ENCODE measurements around the gene ADGRB3.

Gene ADGRB3

DNA sequence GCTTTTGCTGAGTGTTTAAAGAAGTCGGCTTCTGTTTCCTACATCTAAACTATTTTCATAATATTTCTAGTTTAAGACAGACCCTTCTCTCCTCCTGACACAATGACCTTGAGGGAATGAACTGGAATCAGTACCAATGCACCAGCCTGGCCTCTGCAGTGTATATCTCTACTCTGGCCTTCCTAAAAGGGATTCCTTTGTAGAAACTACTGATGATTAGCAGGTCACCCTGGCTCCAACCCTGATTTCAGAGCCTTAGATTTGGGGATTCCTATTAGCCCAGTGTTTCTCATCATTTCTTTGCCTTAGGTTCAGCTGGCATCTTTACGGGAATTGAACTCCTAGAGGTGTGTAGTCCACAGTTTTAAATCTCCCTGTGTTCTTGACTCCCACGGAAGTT is 75.4 kb downstream of the ADGRB3 start:
- no peak for DNase-seq

- no peak for DNase-seq
Observed at GRCh38 chr6:68710916-68711315, 75.8 kb downstream of the ADGRB3 start.

- no peak for DNase-seq
Observed at GRCh38 chr6:68711386-68712000, 76.4 kb downstream of the ADGRB3 start.

DNA sequence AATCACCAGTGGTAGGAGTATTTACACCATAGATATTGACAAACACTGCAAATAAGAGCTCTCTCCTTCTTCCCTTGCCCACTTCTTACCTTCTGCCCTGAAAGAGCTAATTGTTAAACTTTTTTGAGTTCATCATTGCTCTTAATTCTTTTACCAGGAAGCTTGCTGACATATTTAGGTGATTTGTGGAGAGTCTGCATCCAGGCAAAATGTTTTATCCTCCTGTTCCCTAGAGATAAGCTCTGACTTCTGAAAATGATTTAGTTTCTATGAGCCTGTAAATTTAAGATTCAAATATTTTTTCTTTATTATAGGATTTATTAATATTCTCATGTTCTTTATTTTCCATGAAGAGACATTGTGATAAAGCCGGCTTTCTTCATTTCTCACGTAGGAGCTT is 81.5 kb downstream of the ADGRB3 start:
- no peak for DNase-seq

GRCh38 chr6:68718385-68719073 is 83.4 kb downstream of the ADGRB3 start:
- no peak for DNase-seq

DNA sequence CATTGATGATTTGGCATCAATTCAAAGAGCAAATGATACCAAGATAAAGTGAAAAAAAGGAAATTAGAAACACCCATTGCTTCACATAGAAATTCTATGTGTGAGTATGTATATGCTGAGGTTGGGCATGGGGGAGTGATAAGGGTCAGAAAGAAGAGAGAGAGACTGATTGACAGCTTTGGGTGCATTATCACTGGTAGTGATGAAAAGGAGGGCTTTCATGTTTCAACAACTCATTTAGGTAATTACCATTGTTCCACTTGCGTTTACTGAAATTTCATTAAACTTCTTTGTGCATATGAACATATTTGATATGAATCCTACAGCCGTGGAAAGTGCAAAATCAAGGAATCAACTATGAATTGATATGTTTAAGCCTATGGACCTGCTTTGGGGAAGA is 84.7 kb downstream of the ADGRB3 start:
- DNase-seq = no peak

GRCh38 chr6:68722891-68723527 is 87.9 kb downstream of the ADGRB3 start:
- no peak for DNase-seq

GRCh38 chr6:68724060-68724459 is 89.0 kb downstream of the ADGRB3 start:
- no peak for DNase-seq

DNA sequence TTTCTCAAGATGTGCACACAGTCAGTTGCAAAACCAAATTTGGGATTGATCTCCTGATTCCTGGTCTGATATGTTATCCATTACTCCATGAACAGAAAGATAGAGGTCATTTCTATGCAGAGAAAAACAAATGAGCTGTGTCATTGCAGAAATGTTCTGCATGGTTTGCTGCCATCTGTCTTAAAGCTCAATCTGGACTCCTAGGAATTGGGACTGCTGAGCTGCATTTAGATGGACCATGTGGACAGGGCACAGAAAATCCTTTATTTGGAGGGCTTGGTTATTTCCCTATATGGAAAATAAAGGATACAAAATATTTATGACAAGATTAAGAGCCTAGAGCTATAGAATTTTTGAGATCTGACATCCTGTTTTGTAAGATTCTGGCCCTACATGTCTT is 91.3 kb downstream of the ADGRB3 start:
- no peak for DNase-seq

DNA sequence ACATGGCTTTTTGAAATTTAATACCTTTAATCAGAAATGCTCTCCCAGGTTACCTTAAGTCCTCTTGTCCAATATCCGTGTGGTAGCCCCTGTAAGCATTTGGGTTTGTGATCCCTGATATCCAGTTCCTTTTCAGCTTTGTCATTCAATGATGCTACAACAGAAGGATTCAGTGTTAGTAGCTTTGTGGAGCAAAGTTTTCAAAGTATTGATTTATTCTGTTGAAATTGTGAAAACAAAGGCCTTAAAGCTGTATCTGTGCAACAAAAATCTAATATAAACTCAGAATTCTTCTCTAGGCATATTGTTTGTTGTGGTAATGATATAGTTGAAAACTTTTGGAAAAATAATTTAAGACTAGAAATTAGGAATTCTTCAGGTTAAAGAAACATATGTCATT is 91.9 kb downstream of the ADGRB3 start:
- no peak for DNase-seq

GRCh38 chr6:68727699-68728098 is 92.6 kb downstream of the ADGRB3 start:
- no peak for DNase-seq

GRCh38 chr6:68728159-68728979 is 93.3 kb downstream of the ADGRB3 start:
- DNase-seq = no peak

DNA sequence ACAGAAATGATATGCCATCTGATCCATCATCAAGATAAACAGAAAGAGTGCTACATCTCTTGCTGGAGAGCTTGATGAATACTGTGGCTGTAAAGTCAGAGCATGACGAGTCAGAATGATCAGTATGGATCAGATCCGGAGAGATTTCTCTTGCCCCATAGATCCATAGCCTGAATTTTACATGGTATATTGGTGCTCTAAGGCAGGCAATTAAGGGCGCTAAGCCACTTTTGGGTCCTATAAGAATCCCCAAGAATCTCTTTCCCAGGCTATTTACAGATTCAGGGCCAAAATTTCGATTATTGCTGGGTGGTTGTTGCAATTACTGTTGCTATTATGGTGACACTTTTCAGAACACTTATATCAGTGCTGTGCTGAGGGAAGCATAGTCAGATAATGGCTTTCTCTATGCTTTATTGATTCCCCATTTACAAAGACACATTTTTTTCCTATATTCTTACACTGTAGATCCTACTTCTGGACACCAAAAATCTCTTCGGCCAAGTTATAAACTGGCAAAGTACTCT is 94.4 kb downstream of the ADGRB3 start:
- DNase-seq = no peak

- DNase-seq = no peak
Observed at GRCh38 chr6:68730291-68731054, 95.4 kb downstream of the ADGRB3 start.

DNA sequence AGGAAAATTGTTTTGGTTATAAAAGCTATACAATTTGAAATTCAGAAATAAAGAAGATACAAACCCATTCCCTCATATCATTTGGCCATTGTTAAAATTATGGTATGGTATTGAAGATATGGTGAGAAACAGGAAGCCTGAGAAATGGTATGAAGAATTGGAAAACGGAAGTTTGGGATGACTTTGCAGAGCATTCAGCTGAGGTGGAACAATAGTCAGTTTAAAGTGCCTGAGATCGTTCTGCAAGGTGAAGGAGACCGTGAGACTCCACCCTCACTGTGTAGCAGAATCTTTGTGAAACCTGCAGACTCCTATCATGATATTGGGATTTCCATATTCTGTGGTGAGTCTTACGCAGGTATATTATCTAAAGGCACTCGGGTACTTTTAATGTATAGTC is 97.3 kb downstream of the ADGRB3 start:
- no peak for DNase-seq

GRCh38 chr6:68735866-68736265 is 100.8 kb downstream of the ADGRB3 start:
- DNase-seq = no peak

GRCh38 chr6:68737061-68737460 is 102.0 kb downstream of the ADGRB3 start:
- no peak for DNase-seq

GRCh38 chr6:68738039-68738438 is 103.0 kb downstream of the ADGRB3 start:
- DNase-seq = no peak

GRCh38 chr6:68740828-68741500 is 105.9 kb downstream of the ADGRB3 start:
- no peak for DNase-seq

DNA sequence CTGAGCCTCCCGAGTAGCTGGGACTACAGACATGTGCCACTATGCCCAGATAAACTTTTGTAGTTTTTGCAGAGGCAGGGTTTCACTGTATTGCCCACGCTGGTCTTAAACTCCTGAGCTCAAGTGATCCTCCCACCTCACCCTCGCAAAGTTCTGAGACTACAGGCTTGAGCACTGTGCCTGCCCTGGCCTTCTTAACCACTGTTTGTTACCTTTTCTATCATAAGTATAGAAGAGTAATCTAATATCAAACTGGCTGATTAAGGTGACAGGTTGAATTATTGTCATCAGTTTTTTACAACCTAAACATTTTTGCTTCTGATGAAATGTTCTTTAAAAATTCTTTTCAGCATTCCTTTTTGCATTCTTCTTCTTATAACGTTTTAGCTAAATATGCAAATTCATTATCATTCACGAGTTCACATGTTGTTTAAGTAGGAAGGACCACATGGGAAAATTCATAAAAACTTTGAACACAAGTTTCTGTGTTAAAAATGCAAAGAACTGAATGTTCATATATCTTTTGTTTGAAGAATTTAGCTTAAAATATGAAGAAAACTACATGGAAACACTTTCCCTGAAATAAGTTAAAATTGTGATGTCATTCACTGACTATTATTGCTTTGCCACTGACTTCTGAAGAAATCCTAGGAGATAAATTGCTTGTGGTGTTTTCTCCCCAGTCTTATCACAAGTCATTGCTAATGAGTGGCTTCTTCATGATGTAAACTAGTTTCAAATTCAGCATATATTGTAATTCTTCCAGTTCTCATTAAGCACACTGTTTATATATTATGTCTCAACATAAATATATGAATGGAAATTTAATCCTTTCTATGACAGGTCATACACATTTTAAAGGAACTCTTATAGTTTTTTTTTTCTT is 106.7 kb downstream of the ADGRB3 start:
- no peak for DNase-seq

GRCh38 chr6:68743099-68743498 is 108.0 kb downstream of the ADGRB3 start:
- DNase-seq = no peak
